ENCODE results near the gene ANKRD55.

- TF ChIP-seq ARNT (IDR thresholded peaks at IDR 0.05) (no peak), FOXK2 (IDR thresholded peaks at IDR 0.05) (no peak), FOXM1 (IDR thresholded peaks at IDR 0.05; ENCODE audit: borderline replicate concordance) (no peak), FOXA1 (IDR thresholded peaks at IDR 0.05) (no peak)
Observed at GRCh38 chr5:56250011-56250410, 16.9 kb upstream of the ANKRD55 start.

All from HEK293T (cell line).